Inflammatory macrophage treated with lipopolysaccharide for 4 hours (primary cell): ENCODE data around the gene PBLD.
A peak's percentile ranks its signal among the peaks of the same experiment; 100 is the strongest.
"Not testable (repeated sequence)": the region's sequence is repeated elsewhere in the genome, so short reads cannot be mapped to it uniquely, and the experiment has no call there.

Source experiments
- DNase-seq: peaks from one replicate; pipeline ENCODE4 v3.0.0-alpha.2; 2020

The PBLD gene

DNA sequence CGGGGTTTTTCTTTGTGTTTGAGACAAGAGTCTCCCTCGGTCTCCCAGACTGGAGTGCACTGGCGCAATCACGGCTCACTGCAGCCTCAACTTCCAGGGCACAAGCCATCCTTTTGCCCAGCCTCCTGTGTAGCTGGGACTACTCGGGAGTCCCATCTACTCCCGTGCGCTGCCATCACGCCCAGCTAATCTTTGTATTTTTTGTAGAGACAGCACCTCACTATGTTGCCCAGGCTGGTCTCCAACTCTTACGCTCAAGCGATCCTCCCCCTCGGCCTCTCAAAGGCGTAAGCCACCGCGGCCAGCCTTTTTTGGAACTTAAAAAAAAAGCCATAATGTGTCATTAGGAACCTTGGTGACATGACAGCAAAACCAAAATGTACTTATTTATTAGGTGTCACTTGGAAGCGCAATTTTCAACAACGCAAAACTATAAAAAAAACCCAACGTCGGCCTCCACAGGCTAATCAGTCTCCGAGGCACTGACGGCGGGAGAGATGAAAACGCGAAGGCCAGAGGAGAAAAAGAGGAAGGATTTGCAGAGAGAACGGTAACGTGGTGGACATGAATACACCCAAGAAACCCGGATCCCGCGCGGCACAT, 1.8 kb downstream of the PBLD start:
- DNase-seq: no peak

DNA sequence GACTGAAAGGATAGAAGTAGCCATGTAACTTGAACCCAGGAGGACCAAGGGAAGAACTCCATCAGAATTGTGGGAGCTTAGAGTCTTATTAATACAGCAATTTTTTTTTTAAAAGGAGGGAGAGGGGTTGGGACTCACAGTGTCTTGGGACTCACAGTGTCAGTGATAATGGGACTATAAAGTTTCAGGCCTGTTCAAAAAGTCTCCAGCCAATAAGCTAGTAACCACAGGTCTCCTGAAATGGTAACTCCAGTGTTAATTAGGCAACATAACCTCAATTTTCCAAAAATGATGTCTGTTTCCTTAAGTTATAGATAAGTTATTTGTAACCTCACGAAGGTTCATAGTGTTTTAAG, 3.2 kb downstream of the PBLD start:
- DNase-seq: no peak

DNA sequence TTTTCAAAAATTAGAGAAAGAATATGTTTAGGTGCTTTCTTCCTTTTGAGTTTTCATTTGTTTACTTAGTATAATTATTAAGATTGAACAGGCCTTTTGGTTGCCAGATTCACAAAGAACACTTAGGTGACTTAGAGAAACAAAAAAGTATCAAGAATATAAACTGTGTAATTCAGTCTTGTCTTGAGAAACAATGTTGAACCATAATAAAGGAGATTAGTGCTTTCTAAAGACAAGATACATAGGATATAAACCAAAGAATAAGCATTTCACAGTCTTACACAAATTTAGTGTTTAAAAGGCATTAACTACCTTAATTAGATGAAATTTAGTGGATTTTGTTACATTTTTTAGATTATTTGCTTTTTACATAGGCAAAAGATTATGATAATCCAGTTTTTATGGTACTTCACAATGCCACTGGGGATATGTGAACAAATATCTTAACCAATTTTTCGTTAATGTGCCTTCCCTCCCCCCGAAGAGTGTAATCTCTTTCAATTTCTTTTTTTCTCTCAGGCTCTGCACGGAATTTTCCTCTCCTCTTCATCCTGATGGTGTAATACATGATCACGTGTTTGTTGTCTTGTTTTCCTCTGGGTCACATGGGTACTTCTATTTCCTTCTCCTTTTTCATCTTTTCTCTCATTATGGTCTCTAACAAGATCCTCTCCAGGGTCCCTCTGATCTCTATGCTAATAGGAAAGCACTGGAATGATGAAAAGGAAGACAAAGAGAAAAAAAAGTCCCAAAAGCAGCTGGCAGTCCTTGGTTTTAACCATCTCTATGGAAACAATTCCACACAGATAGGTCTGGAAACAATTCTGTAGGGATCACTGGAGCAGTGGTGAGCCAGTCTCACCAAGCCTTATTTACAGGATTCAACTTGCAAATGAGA, 4.6 kb downstream of the PBLD start:
- peak; percentile 90 for DNase-seq

DNA sequence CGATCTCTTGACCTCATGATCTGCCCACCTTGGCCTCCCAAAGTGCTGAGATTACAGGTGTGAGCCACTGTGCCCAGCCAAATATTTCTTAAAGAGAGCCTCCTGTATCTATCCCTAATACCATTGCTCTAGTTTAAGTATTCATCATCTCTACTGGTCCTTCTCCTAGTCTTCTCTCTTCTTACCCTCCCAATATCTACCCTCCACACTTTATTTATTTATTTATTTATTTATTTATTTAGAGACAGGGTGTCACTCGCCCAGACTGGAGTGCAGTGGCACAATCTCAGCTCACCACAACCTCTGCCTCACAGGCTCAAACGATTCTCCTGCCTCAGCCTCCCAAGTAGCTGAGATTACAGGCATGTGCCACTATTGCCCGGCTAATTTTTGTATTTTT, 8.3 kb downstream of the PBLD start:
- not testable (repeated sequence) for DNase-seq

DNA sequence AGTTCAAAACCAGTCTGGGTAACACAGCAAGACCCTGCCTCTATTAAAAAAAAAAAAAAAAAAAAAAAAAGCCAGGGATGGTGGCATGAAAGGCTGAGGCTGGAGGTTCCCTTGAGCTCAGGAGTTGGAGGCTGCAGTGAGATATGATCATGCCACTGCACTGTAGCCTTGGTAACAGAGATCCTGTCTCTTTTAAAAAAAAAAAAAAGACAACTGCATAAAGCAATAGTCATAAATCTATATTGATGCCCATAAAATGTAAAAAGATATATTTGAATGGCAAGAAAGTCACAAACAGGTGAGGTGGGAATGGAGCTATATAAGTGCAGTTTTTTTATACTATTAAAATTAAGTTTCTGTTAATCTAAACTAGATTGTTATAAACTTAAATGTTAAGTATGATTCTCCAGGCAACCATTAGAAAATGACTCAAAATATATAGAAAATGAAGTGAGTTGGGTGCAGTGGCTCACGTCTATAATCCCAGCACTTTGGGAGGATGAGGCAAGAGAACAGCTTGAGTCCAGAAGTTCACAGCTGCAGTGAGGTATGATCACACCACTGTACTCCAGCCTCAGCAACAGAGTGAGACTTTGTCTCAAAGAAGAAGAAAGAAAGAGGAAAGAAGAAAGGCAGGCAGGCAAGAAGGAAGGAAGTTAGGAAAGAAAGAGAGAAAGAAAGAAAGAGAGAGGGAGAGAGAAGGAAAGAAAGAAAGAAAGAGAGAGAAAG, 14.2 kb downstream of the PBLD start:
- no peak for DNase-seq

DNA sequence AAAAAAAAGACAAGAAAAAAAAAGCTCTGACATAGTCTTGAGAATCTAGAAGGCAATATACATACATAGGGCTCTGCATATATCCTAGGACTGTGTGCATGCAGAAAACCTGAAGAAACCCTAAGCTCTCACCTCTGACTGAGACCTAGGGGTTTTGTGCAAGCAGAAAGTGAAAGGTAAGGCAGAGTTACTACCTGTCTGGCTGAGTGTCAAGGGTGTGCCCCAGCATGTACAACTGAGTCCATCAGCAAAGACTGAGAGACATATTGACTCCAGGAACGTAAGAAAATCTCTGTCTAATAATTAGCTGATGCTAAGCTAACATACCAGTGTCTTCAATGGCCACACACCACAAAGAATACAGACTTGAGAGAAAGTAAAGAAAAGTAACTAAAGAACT, 17.1 kb downstream of the PBLD start:
- no peak for DNase-seq

DNA sequence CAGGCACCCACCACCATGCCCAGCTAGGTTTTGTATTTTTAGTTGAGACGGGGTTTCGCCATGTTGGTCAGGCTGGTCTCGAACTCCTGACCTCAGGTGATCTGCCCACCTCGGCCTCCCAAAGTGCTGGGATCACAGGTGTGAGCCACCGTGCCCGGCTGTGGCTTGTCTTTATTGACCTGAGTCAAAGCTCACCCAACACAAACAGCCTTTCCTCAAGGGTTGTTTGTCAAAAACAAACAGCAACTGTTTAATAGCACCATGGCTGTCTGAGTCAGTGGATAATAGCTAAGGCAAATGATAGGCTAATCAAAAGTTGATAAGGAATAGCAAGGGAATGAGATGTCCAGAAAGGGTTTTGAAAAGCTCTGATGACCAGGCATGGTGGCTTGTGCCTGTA, 17.8 kb downstream of the PBLD start:
- not testable (repeated sequence) for DNase-seq

DNA sequence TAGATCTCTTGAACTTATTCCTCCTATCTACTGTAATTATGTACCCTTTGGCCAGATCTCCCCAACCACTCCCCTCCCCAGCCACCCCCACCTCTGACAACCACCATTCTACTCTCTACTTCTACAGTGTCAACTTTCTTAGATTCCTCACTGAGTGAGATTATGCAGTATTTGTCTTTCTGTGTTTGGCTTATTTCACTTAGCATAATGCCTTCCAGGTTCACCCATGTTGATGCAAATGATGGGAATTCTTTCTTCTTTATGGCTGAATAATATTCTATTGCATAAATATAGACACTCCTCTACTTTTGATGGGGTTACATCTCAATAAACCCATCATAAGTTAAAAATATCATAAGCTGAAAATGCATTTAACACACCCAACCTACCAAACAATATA, 22.2 kb downstream of the PBLD start:
- no peak for DNase-seq

DNA sequence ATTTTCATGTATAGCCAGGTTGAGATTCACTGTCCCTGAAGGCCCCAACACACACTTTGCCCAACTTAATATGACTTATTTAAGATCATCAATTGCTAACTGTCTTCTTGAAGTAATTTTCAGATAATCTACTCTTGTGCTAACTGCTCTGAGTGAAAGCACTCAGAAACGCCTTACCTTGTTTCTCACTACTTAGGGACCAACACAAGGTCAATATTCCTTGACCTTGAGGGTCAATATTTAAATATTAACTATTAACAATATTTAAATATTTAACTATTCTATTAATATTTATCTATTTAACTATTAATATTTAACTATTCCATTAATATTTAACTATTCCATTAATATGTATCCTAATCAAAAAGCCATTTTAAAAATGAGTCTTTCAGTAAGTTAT, 26.9 kb downstream of the PBLD start:
- DNase-seq: no peak

DNA sequence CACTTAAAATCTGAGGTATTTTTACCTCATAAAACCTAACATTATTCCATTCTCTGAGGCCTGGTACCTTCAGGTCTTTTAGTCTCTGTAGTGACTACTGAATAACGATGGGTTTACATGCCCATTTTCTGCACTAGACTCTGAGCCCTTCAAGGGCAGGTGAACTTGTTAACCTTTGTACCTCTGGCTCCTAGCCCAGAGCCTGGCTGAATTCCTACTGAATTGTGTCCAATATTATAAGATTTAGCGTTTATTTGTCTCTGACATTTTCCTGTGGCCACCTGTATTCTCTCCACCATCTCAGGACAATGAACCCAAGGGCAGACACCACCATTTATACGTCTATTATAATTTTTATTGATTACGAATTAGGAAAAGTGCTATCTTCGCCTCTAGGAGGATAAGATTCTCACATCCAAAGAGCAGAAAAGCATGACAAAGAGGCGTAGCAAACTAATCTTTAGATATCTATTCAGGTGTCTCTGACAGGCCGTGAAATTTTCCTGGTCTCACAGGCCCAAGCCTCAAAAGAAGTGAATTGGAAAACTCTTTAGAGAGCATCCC, 28.8 kb downstream of the PBLD start:
- DNase-seq: no peak

DNA sequence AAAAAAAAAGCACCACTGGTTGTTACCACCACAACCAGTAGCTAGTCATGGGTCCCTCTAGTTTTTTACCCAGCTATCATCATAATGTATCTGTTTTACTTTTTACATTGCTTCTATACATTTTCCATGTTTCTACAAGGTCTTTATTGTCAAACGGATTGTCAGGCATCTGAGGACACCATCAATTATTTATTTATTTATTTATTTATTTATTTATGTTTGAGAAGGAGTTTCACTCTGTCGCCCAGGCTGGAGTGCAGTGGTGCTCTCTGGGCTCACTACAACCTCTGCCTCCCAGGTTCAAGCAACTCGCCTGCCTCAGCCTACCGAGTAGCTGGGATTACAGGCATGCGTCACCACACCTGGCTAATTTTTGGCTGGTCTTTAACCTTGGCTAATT, 29.9 kb downstream of the PBLD start:
- DNase-seq: no peak

DNA sequence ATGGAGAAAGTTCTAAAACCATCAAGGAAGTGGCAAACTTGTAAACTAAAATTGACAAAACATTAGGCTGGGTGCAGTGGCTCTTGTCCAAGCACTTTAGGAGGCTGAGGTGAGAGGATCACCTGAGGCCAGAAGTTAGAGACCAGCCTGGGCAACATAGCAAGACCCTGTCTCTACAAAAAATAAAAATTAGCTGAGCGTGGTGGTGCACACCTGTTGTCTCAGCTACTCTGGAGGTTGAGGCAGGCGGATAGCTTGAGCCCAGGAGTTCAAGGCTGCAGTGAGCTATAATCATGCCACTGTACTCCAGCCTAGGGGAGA, 30.3 kb downstream of the PBLD start:
- no peak for DNase-seq

DNA sequence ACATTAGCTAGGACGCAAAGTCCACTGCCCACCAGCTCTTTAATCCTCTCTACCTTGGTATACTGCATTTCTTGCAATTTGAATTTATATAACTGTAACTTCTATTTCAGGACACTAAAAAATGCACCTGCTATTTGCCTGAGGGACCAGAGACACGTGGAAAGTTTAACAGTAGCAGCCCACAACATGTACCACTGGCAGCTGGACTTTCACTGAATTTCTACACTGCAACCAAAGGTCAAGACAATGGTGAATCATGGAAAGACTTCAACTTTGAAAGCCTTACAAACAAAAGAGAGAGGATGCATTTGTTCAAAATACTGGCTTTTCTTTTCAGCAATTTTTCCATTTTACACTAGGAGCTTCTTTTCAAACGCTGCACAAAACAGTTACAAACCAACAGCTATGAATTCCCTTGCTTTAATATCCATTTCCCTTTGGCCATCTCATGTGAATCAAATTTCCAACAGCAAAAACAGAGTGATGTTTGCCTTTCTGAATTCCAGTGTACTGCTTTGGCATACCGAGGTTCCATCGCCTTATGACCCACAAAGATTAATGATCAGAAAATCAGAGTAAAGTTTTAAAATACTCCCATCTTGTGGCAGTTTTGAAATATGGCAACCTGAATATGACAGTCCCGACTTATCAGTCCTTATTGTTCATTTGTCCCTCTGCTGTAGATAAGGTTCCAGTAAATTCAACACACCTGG, 30.8 kb downstream of the PBLD start:
- peak; percentile 53 for DNase-seq

DNA sequence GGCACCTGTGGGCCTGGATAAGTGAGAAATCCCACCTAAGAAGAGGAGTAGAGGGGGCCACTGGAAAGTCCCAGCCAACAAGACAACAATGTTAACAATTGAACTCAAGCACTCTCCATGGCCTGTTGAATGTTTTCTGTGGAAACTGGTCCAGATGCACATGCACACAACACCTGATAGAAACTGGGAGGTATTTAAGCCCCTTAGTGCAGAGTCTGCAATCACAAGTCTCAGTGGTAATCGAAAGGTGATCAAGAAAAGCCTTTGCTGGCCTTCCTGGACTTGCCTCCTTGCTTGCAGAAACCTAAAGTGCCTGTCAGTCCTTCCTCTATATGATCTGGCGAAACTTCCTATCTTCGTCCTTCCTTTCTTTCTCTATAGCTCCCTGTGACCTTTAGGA, 31.4 kb downstream of the PBLD start:
- DNase-seq: peak; percentile 15

DNA sequence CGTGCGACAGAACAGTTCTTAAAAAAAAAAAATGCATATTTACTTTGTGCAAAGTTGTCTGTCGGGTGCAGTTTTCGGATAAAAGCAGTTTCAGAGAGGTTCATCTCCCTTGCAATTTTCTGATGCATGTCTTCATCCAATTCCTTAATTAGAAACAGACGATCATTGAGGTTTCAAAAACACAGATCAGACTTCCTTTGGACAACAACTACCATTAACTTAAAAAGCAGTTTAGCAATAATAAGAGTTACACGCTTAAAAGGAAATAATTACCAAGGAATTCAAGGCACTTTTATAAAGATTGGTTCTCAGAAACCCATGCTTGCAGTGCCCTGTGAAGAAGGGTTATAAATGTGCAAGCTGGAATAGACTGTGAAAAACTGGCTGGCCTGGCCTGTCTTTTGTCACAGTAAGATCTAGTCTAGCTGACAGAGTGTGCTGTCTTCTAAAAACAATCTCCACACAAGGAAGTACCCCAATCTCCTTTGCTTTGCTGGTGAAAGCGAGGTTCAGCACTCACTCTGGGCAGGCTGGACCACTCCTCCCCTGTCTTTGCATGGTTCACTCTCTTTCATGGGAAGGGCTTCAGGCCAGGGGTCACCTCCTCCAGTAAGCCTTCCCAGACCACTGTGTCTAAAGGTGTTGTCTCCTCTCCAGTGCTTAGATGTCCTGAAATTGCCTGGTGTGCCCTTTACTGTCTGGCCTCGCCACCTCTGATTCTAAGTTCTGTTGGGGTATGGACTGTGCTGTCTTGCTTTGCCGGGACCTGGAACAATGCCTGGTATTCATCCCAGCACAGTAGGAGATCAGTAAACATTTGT, 35.7 kb downstream of the PBLD start:
- DNase-seq: no peak

DNA sequence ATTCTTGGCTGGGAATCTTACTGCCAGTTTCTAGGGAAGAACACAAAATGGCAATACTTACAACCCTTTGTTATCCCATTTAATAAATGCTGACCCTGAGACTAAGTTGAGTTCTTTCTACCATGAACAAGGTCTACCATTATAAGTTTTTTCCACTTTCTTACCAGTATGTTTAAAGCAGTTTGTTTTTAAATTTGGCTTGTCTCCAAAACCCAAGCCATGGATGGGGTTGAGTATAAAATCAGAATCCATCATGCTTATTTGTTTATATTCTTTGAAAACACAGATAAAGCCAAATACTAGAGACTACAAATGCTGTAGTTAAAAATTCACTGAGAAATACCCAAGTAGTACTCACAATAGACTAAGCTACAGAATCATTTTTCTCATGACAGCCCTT, 42.0 kb downstream of the PBLD start:
- no peak for DNase-seq

DNA sequence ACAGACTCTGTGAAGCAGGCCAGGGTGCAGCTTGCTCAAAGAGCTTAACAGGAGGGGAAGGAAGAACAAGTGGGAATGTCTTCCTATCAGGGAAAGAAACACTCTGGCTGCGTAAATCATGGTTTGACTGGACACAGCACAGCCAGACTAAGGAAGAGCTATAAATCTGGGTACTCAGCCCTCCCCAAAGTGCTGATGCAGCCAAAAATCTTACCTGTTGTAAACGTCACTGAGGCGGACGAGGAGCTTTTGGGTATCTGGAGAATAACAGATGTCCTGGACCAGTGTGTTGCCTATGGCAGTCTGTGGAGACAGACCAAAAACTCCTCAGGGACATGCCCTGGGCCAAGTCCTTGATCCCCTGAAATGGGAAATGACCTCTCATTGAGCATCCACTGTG, 44.0 kb downstream of the PBLD start:
- DNase-seq: no peak

DNA sequence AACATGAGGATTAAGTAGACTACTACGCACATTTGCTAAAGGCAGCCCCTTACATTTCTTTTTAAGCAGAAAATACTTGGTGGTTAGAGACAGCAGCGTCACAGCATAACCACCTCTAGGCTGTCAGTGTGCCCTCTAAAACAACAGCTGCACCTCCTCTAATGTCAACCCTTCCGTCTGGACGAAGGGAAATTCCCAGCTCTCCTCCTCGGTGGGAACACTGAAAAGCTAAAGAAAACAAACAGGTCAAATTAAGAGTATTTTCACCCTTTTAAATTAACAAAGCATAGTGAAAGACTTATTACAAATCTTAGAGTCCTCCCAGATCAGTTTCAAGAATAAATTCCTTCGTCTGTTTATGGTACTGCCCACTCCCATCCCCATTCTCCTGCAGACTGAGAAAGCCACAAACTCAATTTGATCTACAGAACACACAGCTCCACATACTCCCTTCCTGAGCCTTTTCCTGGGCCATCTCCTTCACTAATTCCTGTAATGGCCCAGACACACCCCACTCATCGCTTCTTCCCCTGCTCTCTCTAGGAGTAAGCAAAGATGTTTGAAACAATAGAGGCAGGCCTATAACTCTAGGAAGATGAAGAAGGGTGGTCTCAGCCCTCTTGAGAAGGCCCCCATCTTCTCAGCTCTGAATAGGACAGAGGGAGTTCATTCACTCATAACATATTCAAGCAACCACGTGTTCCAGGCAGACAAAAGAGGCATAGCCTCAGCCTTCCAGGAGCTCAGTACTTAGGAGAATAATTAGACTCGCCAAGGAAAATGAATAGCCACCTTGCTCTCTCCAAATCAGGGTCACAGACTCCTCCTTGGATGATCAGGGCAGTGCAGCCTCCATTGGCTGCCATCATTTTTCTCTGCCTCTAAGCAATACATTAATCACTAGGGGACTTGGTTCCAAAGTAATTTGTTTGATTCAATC, 48.4 kb downstream of the PBLD start:
- DNase-seq: no peak

DNA sequence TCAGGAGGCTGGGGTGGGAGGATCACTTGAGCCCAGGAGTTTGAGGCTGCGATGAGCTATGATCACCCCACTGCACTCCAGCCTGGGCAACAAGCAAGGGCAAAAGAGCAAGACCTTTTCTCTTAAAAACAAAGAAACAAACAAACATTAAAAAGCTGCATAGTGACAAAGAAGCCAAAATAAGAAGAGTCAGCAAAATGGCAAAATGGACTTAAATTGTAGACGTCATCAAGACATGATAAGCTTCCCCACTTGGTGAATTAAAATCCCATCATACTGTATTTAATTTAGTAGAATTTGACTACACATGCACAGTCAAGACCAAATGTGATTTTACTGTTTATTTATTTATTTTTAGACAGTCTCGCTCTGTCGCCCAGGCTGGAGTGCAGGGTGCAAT, 52.0 kb downstream of the PBLD start:
- no peak for DNase-seq

DNA sequence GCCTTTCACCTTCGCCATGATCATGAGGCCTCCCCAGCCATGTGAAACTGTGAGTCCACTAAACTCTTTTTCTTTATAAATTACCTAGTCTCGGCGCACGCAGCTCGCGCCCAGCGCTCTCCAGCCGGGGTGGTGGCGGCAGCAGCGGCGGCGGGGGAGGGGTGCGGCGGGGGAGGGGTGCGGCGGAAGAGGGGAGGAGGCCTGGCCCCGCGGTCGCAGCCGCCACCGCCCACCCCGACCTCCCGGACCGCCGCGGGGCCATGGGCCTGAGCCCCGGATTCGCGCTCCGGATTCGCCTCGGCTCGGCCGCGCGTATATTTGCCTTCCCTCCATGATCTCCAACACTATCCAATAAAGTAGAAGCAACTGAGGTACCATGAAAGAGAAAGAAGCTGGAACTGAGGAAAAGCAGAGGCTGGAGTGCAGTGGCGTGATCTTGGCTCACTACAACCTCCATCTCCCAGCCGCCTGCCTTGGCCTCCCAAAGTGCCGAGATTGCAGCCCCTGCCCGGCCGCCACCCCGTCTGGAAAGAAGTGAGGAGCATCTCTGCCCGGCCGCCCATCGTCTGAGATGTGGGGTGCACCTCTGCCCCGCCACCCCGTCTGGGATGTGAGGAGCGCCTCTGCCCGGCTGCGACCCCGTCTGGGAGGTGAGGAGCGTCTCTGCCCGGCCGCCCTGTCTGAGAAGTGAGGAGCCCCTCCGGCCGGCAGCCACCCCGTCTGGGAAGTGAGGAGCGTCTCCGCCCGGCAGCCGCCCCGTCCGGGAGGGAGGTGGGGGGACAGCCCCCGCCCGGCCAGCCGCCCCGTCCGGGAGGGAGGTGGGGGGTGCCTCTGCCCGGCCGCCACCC, 53.6 kb downstream of the PBLD start:
- not testable (repeated sequence) for DNase-seq
